Measurements from ENCODE around the gene FBXO33.

Gene FBXO33

GRCh38 chr14:39432179-39432618, at the start of gene FBXO33:
FBXO33 (minus strand) TSS chr14:39432433; CDS start chr14:39432162, 271 bp downstream.
- peak; percentile 97 for DNase-seq

- DNase-seq, result no peak
These were observed 42.2 kb upstream of the FBXO33 start for GRCh38 chr14:39474416-39474911.

GRCh38 chr14:39472078-39472477, 39.8 kb upstream of the FBXO33 start:
- no peak for DNase-seq

GRCh38 chr14:39469094-39469710, 37.0 kb upstream of the FBXO33 start:
- peak; percentile 42 for DNase-seq

GRCh38 chr14:39467889-39468524, 35.8 kb upstream of the FBXO33 start:
- no peak for DNase-seq

- DNase-seq, result no peak
These were observed 27.7 kb upstream of the FBXO33 start for GRCh38 chr14:39459795-39460478.

GRCh38 chr14:39456702-39457250, 24.5 kb upstream of the FBXO33 start:
- no peak for DNase-seq

GRCh38 chr14:39454906-39455539, 22.8 kb upstream of the FBXO33 start:
- no peak for DNase-seq

GRCh38 chr14:39452680-39453079, 20.4 kb upstream of the FBXO33 start:
- DNase-seq, result no peak

- DNase-seq, result no peak
These were observed 19.6 kb upstream of the FBXO33 start for GRCh38 chr14:39451811-39452210.

- DNase-seq, result no peak
These were observed 15.0 kb upstream of the FBXO33 start for GRCh38 chr14:39447175-39447661.

GRCh38 chr14:39446131-39446744, 14.0 kb upstream of the FBXO33 start:
- DNase-seq, result no peak

GRCh38 chr14:39442293-39442692, 10.1 kb upstream of the FBXO33 start:
- DNase-seq, result no peak

GRCh38 chr14:39441805-39442204, 9.6 kb upstream of the FBXO33 start:
- no peak for DNase-seq

GRCh38 chr14:39440975-39441374, 8.7 kb upstream of the FBXO33 start:
- no peak for DNase-seq

GRCh38 chr14:39435241-39435640, 3.0 kb upstream of the FBXO33 start:
- no peak for DNase-seq

- no peak for DNase-seq
These were observed 2.2 kb upstream of the FBXO33 start for GRCh38 chr14:39434401-39434800.

- DNase-seq, result no peak
These were observed 1.2 kb upstream of the FBXO33 start for GRCh38 chr14:39433452-39433813.

- DNase-seq, result peak; percentile 95
These were observed 602 bp upstream of the FBXO33 start for GRCh38 chr14:39432619-39433451.

GRCh38 chr14:39431416-39432178, 636 bp downstream of the FBXO33 start:
- peak; percentile 83 for DNase-seq

Measured in eye (tissue), 1 donor.